Activated naive CD8-positive, alpha-beta T cell treated with anti-CD3 and anti-CD28 coated beads for 36 hours (primary cell): ENCODE results near the gene LRTM2. TPM values are rescaled to one million over a fixed set of nuclear protein-coding genes. Genes with fewer than 3 reads are reported as not detected.

Experiments
- DNase-seq: peaks from one replicate; pipeline ENCODE4 v3.0.0; 2021
- H3K27ac Mint-ChIP-seq: one replicate; pipeline ENCODE4 v1.8.0; 2022; ENCODE audit warnings: mild to moderate bottlenecking, moderate library complexity, mixed read lengths
- H3K27me3 Mint-ChIP-seq: one replicate; pipeline ENCODE4 v1.8.0; 2022; ENCODE audit warnings: mild to moderate bottlenecking, mixed read lengths
- H3K36me3 Mint-ChIP-seq: one replicate; pipeline ENCODE4 v1.8.0; 2021; ENCODE audit warnings: mild to moderate bottlenecking, mixed read lengths
- H3K4me1 Mint-ChIP-seq: one replicate; pipeline ENCODE4 v1.8.0; 2021; ENCODE audit warnings: mixed read lengths
- H3K4me3 Mint-ChIP-seq: one replicate; pipeline ENCODE4 v1.8.0; 2022; ENCODE audit warnings: mild to moderate bottlenecking, moderate library complexity, mixed read lengths
- H3K9me3 Mint-ChIP-seq: one replicate; pipeline ENCODE4 v1.8.0; 2022; ENCODE audit warnings: mixed read lengths
- total RNA-seq, 2 experiments: library from RNA; stranded (reverse); gene quantifications; one replicate each; pipeline ENCODE4 v1.2.3, GENCODE V29; 2021

The LRTM2 gene
- total RNA-seq, 2 experiments from 2014 or later, result not detected

DNA sequence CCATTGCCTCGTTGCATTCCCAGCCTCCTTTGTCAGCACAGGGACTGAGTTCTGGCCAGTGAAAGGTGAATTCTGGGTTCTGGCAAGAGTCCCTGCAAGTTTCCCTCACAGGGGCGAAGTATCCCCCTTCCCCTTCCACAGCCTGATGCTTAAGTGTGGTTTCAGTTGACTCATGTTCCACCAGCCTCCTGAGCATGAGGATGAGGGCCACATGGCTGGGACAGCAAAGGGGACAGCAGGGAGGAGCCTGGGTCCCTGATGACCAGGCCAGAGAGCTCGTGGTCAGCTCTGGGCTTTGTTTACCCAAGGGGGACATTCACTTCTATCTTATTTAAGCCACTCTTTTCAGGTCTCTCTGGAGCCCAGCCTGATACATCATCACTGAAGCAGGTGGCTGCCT lies 61.6 kb downstream of the LRTM2 start:
- Mint-ChIP-seq H3K27me3 (no peaks in the 10 kb centered on the region), H3K27ac (no peak overlapping the region), H3K4me1 (no peaks in the 10 kb centered on the region), H3K4me3 (no peak overlapping the region), H3K9me3 (no peaks in the 10 kb centered on the region), H3K36me3 (no peaks in the 10 kb centered on the region)
- DNase-seq, result no peak

DNA sequence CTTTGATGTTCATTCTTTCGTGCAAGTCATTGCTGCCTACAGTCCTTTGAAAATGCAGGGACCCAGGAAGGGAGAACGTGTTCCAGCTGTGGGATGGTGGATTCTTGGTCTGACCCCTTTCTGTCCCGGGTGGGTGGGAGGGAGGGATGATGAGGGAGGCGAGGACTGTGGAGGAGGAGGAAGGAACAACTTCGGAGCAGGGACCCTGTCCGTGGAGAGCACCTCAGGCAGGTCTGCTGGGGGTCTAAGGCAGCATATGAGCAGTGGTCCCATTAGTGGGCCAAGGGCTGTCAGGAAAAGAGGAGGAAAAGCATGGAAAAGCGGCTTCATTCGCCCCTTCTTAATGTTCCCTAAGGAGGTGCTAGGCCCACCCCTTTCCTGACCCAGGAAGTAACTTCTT lies 62.0 kb downstream of the LRTM2 start:
- H3K9me3 Mint-ChIP-seq, result no peaks in the 10 kb centered on the region
- H3K36me3 Mint-ChIP-seq, result no peaks in the 10 kb centered on the region
- no peak overlapping the region for H3K4me3 Mint-ChIP-seq
- H3K27ac Mint-ChIP-seq, result no peak overlapping the region
- no peak for DNase-seq
- no peaks in the 10 kb centered on the region for H3K27me3 Mint-ChIP-seq
- no peaks in the 10 kb centered on the region for H3K4me1 Mint-ChIP-seq

DNA sequence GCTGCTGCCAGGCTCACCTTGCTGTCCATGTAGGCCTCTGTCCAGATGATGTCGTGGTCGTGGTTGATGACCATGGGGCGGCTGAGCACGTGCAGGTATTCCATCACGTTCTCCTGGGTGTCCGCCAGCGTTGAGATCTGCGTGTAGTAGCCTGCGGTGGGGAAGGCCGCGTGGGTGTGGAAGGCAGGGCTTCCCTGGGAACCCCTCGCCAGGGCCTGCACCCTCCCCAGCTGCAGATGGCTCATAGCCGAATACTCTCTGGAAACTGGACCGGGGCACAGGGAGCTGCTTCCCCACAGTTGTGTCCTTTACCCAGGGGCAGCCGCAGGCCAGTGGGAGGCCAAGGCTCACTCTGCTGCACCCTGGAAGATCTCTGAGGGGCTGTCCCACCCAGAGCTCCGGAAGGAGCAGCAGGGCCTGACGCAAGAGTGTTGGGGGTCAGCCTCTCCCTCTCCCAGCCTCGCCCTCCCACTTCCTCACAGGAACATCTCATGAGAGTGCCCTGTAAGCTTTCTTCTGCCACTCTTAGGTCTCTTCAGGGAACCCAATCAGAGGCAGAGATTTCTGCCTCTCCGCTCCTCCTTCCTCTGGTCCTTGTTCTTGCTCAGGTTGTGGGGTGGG lies 62.6 kb downstream of the LRTM2 start:
- Mint-ChIP-seq H3K36me3 (no peaks in the 10 kb centered on the region), H3K27ac (no peak overlapping the region), H3K9me3 (peaks cover 1% of the 10 kb centered on the region), H3K4me1 (no peaks in the 10 kb centered on the region), H3K4me3 (no peak overlapping the region), H3K27me3 (no peaks in the 10 kb centered on the region)
- no peak for DNase-seq

DNA sequence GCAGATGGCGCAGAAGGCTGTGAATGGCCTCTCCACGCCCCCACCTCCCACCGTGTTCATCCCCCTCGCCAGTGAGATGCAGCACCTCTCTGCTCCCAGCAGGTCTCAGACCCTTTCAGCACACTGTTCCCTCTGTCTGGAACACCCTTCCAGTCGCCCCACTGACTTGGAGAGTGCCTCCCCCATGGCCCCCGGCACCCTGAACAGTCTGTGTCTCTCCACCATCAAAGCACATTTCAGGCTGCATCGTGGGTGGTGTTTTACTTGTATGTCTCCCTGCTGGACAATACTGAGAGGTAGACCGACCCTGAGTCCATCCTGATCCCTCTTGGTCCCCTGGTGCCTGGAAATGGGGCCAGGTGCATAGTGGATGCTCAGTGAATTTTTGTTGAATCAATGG lies 63.1 kb downstream of the LRTM2 start:
- no peak for DNase-seq
- no peaks in the 10 kb centered on the region for H3K4me1 Mint-ChIP-seq
- H3K27ac Mint-ChIP-seq, result no peak overlapping the region

DNA sequence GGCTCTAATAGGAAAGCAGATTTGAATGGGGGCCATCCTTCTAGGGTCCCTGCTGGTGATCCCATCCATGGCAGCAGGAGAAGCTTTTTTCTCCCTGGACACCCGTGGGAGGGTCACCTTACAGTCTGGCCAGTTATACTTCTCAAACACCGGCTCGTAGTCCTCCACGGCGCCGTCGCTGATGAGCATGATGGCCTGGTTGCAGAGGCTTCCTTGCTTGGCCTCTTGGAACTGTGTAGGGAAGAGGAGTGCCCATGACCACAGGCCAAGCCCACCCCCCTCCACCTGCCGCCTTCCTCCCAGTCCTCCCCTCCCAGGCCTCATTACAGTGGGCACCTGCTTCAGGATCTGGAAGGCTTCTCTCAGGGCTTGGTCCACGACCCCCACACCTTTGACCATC lies 64.3 kb downstream of the LRTM2 start:
- H3K27me3 Mint-ChIP-seq, result no peaks in the 10 kb centered on the region
- H3K4me3 Mint-ChIP-seq, result no peak overlapping the region
- H3K36me3 Mint-ChIP-seq, result no peaks in the 10 kb centered on the region

More for the DNA sequence above, 63.1 kb downstream of the LRTM2 start:
- H3K36me3 Mint-ChIP-seq, result no peaks in the 10 kb centered on the region
- peaks cover 1% of the 10 kb centered on the region for H3K9me3 Mint-ChIP-seq
- H3K27me3 Mint-ChIP-seq, result no peaks in the 10 kb centered on the region
- H3K4me3 Mint-ChIP-seq, result no peak overlapping the region

DNA sequence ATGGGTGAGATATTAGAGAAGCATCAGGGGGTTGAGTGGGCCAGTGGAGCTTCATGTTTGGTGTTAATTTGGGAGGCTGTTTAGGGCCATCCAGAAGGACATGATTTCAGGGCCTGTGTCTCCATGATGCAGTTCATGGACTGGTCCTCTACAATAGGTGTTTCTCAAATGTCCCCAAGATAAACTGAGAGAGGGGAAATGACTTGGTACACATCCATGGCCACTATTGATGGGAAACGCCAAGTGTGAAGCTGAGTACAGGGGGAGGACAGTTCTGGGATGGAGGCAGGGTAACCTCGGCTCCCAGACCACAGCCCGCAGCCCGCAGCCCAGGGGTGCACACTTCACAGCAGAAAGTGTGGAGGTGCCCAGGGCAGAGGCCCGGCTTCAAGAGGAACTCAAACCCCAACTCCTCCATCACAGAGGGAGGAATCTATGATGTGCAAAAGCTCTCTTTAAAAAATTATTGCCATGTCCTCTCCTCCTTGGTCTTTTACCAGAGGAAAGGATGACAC lies 64.8 kb downstream of the LRTM2 start:
- Mint-ChIP-seq H3K36me3 (no peaks in the 10 kb centered on the region), H3K4me1 (no peaks in the 10 kb centered on the region), H3K27ac (no peak overlapping the region), H3K4me3 (no peak overlapping the region), H3K27me3 (no peaks in the 10 kb centered on the region), H3K9me3 (peaks cover 1% of the 10 kb centered on the region)
- no peak for DNase-seq

More for the DNA sequence above, 64.3 kb downstream of the LRTM2 start:
- no peak for DNase-seq
- H3K9me3 Mint-ChIP-seq, result peaks cover 1% of the 10 kb centered on the region
- no peak overlapping the region for H3K27ac Mint-ChIP-seq
- no peaks in the 10 kb centered on the region for H3K4me1 Mint-ChIP-seq

DNA sequence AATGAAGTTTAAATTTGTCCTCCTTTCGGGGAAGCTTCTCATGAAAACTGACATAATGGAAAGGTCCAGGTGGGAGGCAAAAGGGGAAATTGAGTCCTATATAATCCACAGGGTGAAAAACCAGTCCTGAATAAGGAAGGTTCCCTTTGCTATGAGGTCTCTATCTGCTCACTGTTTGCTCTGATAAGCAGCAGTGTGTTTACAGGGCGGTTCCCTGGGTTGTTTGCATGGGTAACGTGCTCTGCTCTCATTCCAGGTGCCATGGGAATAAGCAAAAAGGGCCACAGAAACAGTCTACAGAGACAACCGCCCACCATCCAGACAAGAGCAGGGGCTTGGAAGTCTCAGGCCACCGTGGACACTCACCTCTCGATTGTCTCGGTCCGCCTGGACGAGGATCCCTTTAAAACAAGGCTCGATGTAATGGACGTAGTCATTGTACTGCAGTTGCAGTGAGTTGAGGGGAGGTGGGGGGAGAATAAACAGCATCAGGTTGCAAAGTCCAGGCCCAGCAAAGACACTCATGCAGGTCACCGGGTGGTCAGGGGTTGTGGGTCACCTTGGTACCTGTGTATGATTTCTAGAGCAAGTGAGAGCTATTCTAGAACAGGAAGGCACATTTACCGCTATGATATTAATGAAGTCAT lies 65.4 kb downstream of the LRTM2 start:
- Mint-ChIP-seq H3K36me3 (no peaks in the 10 kb centered on the region), H3K27me3 (no peaks in the 10 kb centered on the region), H3K4me3 (no peak overlapping the region), H3K27ac (no peak overlapping the region), H3K4me1 (no peaks in the 10 kb centered on the region), H3K9me3 (peaks cover 1% of the 10 kb centered on the region)
- DNase-seq, result no peak

Other genes starting within 250 kb of the LRTM2 start
- gene FBXL14, start 226.0 kb upstream of the LRTM2 start, total RNA-seq, result 10 to 100 TPM; 18.4 to 18.8 TPM
- under 1 TPM; 0.08 to 0.19 TPM for gene WNT5B, start 191.3 kb upstream of the LRTM2 start, total RNA-seq
- gene ADIPOR2, start 129.5 kb upstream of the LRTM2 start, total RNA-seq, result 10 to 100 TPM; 59.8 to 62.9 TPM
- 1 to 10 TPM; 3.8 to 4.0 TPM for gene CACNA2D4, start 98.1 kb downstream of the LRTM2 start, total RNA-seq
- gene DCP1B, start 183.9 kb downstream of the LRTM2 start, total RNA-seq, result 10 to 100 TPM; 12.4 to 12.8 TPM
- gene CACNA1C, start 232.4 kb downstream of the LRTM2 start, total RNA-seq, result under 1 TPM; 0.02 to 0.14 TPM